Activated CD8-positive, alpha-beta memory T cell treated with anti-CD3 and anti-CD28 coated beads, Interleukin-2, amount 50 U/mL, for 24 hours (primary cell): ENCODE data around the gene HES5.
A peak's percentile ranks its signal among the peaks of the same experiment; 100 is the strongest.

Experiments
- DNase-seq: peaks from one replicate; pipeline ENCODE4 v3.0.0-alpha.2; 2020; ENCODE audit errors: extremely low read depth

The HES5 gene

DNA sequence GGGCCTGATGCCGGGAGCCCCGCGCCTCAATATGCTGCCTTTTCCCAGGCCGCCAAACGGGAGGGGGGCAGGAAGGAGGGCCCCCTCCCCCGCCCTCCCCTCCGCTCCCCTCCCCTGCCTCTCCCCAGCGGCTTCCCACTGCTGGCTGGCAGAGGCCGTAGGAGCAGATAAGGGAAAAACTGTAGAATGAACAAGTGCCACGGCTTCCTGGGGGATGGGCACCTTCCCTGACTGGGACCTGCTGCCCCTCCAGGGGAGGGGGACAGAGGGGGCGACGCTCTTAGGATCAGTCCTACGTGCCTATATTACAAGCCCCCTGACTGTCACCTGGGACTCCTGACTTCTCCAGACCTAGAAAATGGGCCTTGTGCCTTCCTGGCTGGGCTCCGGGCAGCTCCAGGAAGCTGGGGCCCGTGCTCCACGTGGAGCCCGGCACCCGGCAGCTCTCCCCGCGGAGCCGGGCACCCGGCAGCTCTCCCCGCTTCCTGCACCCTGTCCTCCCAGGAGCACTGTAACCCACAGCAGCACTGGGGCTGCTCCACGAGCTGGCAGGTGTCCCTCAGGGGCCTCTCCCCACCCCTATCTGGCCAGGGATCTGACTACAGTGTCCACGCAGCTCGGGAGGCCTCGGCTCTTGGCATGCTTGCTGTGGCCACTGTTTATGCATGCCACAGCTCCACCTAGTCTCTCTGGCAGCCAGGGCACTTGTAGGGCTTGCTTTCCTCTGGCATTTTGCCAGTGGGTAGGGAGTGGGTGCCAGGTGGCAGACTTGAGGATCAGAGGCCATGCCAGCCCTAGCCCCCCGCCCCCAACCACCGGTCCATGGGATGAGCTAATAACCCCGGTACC is 674 bp upstream of the HES5 start:
- DNase-seq, result no peak

DNA sequence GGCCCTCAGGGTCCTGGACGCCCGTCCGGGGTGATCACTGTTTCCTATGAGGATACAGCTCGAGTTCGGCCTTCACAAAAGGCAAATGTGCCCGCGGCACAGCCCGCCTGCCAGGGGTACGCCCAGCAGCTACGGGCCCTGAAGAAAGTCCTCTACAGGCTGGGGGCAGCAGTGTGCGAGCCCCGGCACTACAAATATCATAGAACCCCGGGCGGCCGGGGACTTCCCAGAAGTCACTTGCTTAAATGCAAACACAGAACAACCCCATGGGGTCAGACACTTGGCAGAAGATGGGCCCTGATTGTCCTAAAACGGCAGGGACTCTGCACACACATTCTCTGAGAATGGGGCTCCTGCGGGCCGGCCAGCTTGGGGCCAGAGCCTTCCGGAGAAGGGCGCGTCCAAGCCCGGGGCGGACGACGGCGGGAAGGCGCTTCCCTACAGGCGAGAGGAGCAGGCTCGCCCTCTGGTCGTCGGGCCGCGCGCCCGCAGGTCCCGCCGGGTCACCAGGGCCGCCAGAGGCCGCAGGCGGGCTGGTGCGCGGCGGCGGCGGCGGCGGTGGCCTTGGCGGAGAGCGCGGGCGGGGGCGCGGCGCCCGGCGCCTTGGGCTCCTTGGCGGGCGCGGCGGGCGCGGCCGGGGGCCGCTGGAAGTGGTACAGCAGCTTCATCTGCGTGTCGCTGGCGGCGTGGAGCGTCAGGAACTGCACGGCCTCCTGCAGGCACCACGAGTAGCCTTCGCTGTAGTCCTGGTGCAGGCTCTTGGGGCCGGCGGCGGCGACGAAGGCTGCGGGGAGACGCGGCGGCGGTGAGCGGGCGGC is 888 bp downstream of the HES5 start:
- DNase-seq, result no peak

DNA sequence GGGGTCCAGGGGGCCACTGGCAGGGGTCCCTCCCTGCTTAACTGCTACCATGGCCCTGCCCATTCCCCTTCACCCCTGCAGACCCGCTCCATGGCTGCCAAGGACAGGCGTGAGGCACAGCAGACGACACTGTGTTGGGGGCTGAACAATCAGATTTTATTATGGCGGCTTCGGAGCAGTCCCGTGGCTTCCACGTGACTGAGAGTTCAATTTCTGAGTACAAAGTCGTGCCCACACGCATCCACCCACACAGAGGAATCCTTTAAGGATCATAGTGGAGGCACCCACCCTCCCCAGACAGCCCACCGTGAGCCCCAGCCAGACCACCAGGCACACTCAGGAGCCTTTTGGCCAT is 1.5 kb downstream of the HES5 start:
- no peak for DNase-seq

DNA sequence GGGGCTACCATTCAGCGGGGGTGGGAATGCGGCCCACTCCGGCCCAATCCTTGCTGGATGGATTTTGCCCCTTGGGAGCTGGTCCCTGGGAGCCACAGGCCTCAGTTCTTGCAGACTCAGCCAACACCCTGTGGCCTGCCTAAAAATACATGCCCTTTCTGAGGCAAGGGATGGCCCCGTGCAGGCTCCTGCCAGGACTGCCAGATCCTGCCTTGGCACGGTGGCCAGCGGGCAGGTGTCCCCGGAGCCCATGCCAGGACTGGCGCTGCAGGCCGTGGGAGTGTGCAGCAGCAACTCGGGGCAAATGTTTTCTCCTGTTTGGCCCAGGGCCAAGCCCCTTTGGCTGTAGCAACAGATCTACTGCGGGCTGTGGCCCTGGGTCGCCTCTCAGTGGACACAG is 2.0 kb downstream of the HES5 start:
- DNase-seq, result no peak

DNA sequence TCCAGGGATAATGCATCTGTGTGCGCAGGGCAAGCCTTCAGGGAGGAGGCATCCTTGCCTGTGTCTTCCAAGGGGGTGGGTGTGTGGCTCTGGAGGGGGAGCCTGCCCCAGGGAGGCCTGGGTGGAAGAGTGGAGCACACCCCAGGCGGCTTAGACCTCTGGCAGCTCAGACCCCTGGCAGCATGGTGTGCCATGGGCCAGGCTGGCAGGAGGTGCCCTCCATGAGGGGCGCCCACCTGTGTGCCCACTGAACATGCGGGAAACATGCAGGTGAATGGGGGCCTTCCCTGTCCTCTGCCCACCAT is 2.6 kb downstream of the HES5 start:
- DNase-seq, result no peak

DNA sequence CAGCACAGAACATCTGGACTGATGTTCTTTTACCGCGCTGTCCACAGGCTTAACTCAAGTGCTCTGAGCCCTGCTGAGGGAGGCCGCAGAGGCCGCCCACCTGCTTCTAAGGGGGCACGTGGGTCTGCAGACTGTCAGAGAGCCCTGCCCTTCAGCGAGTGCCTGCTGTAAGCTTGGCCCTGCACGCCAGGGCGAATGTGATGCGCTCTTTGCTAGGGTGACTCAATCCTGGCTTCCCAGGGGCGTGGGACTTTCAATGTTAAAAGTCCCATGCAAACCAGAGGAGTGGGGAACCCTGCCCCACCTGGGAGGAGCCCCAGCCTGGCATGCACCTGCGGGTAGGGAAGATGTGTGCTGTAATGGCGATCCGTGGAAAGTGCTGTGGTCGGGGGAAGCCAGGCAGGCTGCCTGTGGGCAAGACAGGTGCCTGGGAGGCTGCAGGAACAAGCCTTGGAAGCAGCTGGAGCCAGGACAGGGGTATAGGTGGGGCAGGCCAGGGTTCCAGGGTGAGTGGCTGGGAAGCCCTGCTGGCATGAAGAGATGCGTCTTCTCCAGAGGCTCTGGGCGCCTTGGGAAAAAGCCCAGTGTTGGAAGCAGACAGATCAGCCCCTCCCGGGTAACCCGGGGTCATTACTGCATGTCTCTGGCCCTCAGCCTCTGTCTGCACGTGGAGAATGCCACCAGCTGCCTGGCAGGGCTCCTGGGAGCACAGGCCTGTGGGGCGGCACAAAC is 3.1 kb downstream of the HES5 start:
- DNase-seq, result peak; percentile 38

DNA sequence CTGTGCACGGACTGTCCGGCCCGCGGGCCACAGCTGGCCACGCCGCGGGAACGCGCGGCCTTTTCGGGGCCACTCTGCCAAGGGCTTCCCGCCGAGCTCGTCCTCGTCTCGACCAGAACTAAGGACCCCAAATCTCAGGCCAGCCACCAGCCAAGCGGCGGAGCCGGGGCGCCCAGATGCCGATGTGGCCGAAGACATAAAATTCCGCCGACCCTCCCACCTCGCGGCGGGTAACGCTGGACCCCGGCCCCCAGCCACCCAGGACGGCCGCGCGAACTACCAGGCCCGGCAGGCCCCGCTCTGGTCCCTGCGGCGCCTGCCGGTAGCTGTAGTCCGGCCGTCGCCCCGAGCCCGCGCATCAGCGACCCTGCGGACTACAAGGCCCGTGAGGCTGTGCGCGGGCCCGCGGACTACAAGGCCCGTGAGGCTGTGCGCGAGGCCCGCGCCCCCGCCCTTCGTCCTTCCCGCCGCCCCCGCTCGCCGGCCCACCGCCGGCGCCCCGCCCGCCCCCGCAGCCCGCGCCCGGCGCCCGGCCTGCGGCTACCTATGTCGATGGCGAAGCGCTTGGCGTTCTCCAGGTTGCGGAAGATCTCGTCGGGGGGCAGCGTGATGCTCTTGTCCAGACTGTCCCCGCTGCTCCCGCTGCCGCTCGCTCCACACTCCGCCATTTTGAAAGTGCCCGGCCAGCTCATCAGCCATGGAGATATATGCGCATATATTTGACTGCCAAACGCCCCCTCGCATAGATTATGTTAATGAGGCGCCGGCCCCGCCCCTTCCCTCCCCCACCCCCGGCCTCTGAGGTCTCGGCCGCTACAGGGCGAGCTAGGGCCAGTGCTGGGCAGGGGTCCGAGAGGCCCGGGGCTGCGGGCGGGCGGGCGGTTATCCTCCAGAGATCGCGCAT is 3.9 kb downstream of the HES5 start, which contains the start of gene PANK4:
Gene PANK4, minus strand, starts transcription at position 677 of the 904 bp plus-strand sequence. Its CDS starts 9 bp downstream, at position 668.
- peak; percentile 71 for DNase-seq

DNA sequence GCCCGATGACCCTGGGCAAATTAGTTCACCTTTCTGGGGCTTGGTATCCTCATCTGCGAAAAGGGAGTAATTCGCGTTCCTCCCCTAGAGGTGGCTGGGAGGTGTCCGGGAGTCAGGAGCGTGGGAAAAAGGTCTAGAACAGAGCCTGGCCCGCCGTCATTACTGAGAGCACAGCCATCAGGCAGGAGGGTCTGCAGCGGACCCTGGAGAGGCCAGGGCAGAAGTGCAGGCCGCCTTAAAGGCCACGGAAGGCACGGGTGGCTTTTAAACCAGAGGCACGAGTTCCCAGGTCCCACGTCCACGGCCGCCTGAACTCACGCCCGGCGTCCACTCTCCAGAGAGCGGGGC is 4.5 kb downstream of the HES5 start:
- no peak for DNase-seq

DNA sequence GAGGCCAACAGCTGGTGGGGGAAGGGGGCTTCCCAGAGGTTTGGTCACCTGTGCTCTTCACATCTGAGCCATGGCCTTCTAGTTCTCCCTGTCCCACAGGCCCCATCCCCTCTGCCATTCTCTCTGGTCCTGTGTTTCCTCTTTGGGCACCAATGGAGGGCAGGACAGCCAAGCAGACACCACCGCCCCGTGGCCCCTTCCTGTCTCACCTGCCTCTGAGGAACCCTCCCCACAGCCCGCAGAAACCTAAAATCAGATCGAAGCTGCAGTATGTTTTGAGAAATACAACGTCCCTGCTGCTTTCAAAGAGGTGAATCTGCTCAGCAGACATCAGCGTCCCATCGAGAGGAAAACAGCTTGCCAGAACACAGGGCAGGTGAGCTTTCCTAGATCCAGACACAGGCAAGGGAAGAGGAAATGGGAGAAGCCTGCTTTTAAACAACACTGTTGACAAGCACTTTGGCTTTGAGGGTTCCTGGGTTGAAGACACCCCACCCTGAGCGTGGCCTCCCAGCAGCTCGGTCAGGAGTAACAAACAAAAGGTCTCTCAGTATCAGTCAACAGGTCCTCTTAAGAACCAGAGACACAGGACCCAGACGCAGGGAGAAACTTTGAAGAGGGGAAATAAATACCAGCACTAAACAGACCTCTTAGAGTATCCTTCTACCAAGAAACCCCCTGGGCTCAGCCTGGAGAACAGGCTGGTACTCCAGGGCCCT is 6.0 kb downstream of the HES5 start:
- DNase-seq, result no peak

DNA sequence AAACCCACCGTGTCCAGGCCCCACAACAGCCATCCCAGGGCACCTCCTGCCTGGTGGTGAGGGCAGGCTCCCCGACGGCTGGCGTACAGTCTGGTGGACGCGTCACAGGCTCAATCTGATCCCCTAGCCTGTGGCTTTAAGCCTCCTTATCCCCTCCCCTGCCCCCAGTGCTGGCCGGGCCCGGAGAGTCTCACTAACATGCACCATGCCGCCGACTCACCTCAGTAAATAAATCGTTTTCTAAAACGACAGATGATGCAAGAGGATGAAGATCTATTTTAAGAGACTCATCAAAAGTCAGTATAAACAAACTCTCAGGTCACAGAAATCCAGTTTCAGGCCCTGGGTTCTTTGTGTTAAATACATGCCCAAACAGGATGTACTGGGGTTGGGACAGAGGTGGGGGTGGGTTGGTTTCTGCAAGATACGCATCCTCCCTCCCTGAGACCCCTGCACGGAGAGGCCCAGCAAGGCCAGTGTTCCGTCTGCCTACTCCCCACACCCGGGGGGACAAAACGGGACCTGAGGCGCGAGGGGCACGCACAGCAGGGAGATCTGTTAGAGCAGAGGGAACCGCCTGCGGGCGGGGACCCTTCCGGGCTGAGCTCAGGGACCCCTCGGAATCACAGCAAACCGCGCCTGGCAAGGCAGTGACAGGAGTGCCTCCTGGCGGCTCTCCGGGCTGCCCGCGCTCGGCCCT is 6.7 kb downstream of the HES5 start:
- no peak for DNase-seq

DNA sequence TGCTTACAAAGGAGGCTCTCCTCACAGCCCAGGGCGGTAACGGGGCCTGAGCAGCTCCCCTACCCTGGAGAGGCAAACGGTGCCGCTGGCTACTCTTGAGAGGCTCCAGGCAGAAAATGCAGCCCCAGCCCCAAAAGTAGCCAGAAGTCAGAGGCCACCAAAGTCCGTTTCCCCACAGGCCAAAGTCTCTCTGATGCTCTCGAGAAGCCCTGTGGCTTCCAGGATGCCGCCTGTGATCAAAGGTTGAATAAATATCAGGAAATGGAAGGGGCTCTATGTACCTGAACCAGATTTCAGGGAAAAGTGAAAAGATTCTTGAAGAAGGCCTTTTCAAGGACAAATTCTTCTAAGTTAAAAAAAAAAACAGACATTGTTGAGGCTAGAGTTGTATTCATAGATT is 7.8 kb downstream of the HES5 start:
- DNase-seq, result no peak

DNA sequence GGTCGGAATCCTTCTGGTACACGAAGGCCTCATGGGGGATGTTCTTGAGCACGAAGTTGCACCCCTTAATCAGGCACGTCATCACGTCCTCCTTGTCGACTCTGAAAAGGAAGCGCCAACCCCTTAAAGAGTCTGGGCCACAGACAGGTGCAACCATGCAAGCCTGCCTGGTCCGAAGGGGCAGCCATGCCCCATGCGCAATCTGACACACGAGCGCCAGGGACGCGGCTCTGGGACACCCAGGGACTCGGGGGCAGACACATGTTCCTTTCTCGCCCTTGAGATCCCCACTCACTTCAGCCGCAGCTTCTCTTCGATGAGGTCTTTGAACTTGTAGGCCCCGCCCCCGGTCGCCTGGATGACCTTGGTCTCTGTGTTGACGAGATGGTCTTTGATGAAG is 9.3 kb downstream of the HES5 start:
- no peak for DNase-seq

DNA sequence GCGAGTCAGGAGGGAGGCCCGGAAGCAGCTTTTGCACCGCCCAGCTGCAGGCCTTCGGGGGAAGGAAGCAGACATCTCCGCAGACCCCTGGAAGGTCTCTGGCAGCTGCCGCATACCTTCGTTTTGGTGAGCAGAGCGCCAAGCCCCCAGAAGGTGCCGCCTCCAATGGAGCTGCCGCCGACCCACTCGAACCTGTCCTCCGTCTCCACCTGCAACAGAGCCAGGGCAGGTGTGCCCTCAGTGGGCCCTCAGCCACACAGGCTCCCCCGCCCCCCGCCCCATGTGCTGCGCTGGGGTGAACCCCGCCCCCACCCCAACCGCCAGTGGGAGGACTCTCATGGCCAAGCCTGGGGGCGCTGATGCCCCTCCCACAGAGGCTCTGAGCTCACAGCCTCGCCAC is 9.9 kb downstream of the HES5 start:
- DNase-seq, result no peak

DNA sequence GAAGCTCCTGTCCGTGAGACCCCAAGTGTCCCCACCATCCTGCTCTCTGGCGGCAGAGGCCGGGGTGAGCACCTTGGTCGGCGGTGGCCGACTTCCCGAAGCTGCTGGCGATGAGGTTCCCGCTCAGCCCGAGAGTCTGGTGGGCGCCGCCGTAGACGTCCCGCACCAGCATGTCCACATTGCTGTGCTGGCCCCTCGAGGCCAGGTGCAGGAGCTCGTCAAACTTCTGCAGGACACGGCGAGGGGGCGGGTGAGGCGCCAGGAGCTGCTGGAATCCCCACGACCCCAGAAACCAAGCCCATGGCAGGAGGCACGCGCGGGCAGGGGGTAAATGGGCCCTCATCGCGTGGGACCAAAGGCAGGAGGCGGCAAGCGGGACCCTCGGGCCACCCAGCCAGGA is 10.3 kb downstream of the HES5 start:
- no peak for DNase-seq

DNA sequence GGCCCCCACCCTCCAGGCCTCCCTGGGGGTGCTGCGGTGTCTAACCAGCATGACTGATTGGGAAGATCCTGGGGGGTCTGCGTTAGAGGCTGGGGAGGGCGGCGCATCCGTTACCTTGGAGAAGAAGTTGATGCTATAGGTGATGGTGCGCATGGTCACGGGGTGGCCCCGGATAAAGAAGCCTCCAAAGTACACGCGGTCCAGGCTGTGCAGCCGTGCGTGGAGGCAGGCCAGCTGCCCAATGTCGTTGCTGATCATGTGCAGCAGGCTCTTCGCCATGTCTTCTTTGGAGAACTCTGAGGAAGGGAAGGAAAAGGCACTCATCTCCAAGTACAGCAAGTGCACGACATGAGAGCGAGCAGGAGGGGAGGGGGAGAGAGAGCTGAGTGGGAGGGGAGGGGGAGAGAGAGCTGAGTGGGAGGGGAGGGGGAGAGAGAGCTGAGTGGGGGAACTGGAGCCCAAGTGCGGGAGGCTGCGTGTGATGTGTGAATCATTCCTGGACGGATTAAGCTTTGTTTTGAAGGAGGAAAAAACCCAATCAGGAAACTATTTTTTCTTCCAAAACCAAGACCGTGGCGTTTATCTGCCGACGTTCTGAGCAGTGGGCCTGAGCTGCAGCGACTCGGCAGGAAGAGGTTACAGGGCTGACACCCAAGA is 10.9 kb downstream of the HES5 start:
- no peak for DNase-seq

DNA sequence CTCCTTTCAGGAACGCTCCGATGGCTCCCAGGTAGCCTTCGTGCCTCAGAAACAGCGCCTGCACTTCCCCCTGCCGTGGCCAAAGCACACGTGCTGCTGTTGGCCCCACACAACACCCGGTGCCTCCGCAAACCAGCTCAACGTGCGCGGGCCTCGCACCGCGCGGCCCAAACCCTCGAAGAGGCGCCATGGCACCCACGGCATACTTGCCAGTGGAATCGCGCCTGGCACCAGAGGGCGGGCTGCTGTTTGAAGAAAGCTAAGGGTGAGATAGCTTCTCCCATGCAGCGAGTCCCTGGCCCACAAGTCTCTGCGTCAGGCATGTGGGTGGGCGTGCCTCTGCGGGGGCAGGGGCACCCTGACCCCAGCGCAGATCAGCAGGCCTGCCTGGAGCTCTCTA is 11.5 kb downstream of the HES5 start:
- no peak for DNase-seq

DNA sequence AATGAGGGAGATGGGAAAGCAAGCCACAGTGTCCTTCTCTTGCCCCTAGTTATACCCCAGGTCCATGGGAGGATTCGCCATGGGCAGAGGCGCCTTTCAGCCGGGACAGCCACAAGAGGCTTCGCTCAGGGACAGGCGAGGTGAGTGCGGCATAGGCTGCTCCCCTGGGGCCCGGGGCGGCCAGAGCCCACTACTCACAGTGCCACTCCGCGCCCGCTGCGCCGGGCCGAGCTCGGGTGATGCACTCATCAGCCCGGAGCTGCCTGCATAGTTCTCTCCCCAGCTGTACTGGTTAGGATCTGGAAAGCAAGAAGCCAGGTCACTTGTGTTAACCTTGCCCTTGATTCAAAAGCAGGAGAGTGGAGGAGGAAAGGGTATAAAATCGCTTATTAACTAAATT is 12.1 kb downstream of the HES5 start:
- no peak for DNase-seq

DNA sequence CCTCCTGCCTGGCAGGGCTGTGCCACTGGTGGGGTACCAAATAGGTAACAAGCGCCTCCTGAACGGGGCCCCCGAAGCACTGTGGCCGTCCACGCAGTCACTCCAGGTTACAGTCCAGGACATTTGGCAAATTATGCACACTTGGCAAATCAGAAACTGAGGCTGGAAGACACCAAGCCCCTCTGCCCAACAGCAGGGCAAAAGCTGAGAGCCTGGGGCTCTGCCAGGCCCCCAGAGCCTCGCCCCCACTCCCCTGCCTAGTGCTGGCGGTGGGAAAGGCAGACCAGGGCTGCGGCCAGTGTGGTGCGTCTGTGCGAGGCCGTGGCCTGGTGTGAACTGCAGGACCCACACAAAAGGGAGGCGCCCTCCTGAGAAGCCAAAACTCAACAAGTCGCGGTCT is 13.1 kb downstream of the HES5 start:
- no peak for DNase-seq

DNA sequence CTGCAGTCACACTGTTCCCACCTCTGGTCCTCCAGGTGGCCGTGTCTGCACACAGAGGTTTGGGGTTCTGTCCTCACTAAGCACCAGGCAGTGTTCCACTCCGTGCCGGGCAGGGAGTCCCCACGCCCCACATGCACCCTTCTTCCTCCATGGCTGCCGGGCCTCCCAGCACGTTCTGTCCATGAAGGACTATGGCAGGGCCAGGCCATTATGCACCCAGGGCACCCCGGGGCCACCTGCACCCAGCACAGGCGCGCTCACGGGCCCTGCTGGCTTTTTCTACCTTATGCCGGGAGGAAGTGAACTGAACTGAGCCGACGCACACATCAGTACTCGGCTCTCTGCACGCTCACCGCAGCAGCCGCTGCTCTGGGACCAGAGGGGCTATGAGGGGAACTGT is 13.9 kb downstream of the HES5 start:
- DNase-seq, result no peak

DNA sequence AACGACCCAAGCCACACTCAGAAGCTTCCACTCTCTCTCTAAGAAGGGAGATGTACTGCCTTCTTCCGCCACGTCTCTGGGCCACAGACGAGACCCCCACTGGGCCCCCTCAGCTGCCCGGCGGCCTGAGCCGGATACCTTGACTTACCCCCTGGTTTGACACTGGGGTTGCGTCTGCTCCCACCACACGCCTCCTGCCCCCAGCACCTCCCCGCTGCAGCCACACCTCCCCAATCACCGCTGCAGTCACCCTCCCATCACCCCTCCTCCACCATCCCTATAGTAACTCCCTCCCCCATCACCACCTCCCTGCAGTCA is 14.3 kb downstream of the HES5 start:
- no peak for DNase-seq
